Erythroblast (primary cell): ENCODE data around the gene RAB13.

Source experiments
- GATA1 ChIP-seq: IDR thresholded peaks from 2 replicates; pipeline ENCODE4 v1.6.1; 2011; ENCODE audit warnings: low read depth, mild to moderate bottlenecking, control low read depth, low read length, moderate library complexity
- POLR2A ChIP-seq: IDR thresholded peaks from 2 replicates; pipeline ENCODE4 v1.6.1; 2011; ENCODE audit warnings: mild to moderate bottlenecking, low read length

GRCh38 chr1:153987621-153988020, 1.5 kb upstream of the RAB13 start:
- no peak for TF ChIP-seq POLR2A
- no peak for TF ChIP-seq GATA1
